Naive thymus-derived CD8-positive, alpha-beta T cell (primary cell): ENCODE results near the gene P3H4. TPM values are rescaled to one million over a fixed set of nuclear protein-coding genes. Genes with fewer than 3 reads are reported as not detected.
"Not testable (repeated sequence)": the region's sequence is repeated elsewhere in the genome, so short reads cannot be mapped to it uniquely, and the experiment has no call there.

ENCODE experiments used
- ATAC-seq, 2 donors: fragments of 150-1000 bp; cut with Tn5 transposase in 1 of 2; sonication (Bioruptor Pico), chemical (Tn5 transposase) in 1 of 2; 1 replicate in 1 of 2; 2 replicates in 1 of 2; pipeline ENCODE4 v1.10.0; 2021; ENCODE audit warnings: mild to moderate bottlenecking in 2 of 2, moderate library complexity in 2 of 2
- POLR2A ChIA-PET: fragments of 350-600 bp; sonication (Branson Sonifier 250); formaldehyde crosslinking; loops from one replicate; lab custom pipeline; 2021; ENCODE audit warnings: antibody characterized with exemption; lab: Charles Lee
- DNase-seq, 10 donors: peaks; one replicate each; pipeline versions ENCODE4 v3.0.0 to v3.0.0-alpha.2; 2020 to 2022
- H3K27ac Mint-ChIP-seq, 10 donors: one replicate each; pipeline ENCODE4 v1.8.0; 2020 to 2022; ENCODE audit warnings: mild to moderate bottlenecking in 10 of 10, mixed read lengths in 10 of 10, moderate library complexity in 4 of 10, inconsistent platforms in 1 of 10
- H3K27me3 Mint-ChIP-seq, 5 donors: one replicate each; pipeline ENCODE4 v1.8.0; 2021 to 2022; ENCODE audit warnings: mixed read lengths in 5 of 5
- H3K36me3 Mint-ChIP-seq, 3 donors: one replicate each; pipeline ENCODE4 v1.8.0; 2020 to 2022; ENCODE audit warnings: mixed read lengths in 3 of 3, mild to moderate bottlenecking in 2 of 3, inconsistent platforms in 1 of 3
- H3K4me1 Mint-ChIP-seq, 4 donors: one replicate each; pipeline ENCODE4 v1.8.0; 2021 to 2022; ENCODE audit warnings: mixed read lengths in 4 of 4
- H3K4me3 Mint-ChIP-seq, 10 donors: one replicate each; pipeline ENCODE4 v1.8.0; 2020 to 2022; ENCODE audit warnings: mild to moderate bottlenecking in 10 of 10, mixed read lengths in 10 of 10, moderate library complexity in 6 of 10, inconsistent platforms in 1 of 10
- H3K9me3 Mint-ChIP-seq, 9 donors: one replicate each; pipeline ENCODE4 v1.8.0; 2020 to 2022; ENCODE audit warnings: mixed read lengths in 9 of 9, mild to moderate bottlenecking in 3 of 9, inconsistent platforms in 1 of 9, moderate library complexity in 1 of 9
- polyA plus RNA-seq, 3 donors: library from polyadenylated mRNA; unstranded; fragments of 300-500 nt; fragmentation: Illumina TruSeq; gene quantifications; one replicate each; pipeline ENCODE4 v1.2.3, GENCODE V29; 2021
- total RNA-seq, 8 experiments: library from RNA in 2 of 8; stranded (reverse) in 2 of 8; gene quantifications; one replicate each; pipeline ENCODE4 v1.2.3 and lab custom pipeline; 2021 to 2026

Gene P3H4
- total and polyA plus RNA-seq, 5 experiments from 2014 or later = 4.0 to 6.2 (median 5.8) TPM

DNA sequence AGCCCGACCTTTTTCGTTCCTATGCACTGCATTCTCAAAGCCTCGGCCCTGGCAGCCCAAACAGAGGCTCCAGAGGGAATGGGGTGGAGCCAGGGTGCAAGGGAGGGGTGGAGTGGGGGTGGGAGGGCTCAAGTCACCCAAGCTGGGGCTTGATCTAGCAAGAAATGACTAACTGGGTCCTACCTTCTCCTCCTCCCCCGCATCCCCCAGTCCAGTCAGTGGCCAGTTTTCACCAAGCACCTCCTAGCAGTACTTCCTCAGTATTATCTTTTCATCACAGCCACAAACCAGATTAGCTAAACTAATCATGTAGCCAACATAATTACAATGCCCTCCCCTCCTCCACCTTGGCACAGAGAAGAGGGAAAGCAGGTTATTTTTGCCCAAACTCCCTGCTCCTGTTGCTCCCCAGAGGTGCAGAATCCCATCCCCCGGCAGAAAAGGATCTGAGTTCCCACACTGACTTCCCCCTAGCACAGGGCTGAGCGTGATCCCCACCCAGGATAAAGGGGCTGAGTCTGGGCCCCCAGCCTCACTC, 27.5 kb downstream of the P3H4 start:
- H3K36me3 Mint-ChIP-seq = no peaks in the 10 kb centered on the region
- H3K4me3 Mint-ChIP-seq = peak overlapping the region in 4 of 10 donors; percentile 22 to 71 (median 40)
- H3K4me1 Mint-ChIP-seq = peaks cover 7 to 51% (median 38%) of the 10 kb centered on the region in 4 donors
- POLR2A ChIA-PET = no interaction called here
- ATAC-seq (no peak), DNase-seq (no peak)
- H3K27me3 Mint-ChIP-seq = peaks cover 5 to 35% (median 14%) of the 10 kb centered on the region in 5 donors
- no peaks in the 10 kb centered on the region for H3K9me3 Mint-ChIP-seq
- peak overlapping the region in 1 of 10 donors; percentile 7 for H3K27ac Mint-ChIP-seq

DNA sequence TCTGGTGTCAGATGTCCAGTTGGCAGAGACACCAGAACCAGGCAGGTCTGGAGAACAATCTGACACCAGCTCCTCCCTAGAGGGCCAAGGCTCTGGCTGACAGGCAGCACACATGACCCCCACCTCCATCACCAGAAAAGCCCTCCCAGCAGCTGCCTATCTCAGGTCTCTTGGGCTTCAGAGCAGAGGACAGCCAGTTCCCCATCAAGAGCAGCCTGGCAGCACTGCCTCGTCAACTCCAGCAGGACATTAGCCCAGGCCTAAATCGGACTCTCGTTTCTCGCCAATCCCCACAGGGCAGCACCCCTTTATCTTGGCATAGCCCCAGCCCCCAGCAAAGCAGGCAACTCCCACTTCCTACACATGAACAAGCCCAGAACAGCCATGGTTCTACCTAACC, 29.6 kb downstream of the P3H4 start:
- DNase-seq (no peak), ATAC-seq (no peak)
- H3K4me3 Mint-ChIP-seq = peak overlapping the region in 2 of 10 donors; percentile 30 to 50
- no peaks in the 10 kb centered on the region for H3K9me3 Mint-ChIP-seq
- peaks cover 4 to 42% (median 19%) of the 10 kb centered on the region in 4 donors for H3K4me1 Mint-ChIP-seq
- POLR2A ChIA-PET = no interaction called here
- peaks cover 5 to 36% (median 14%) of the 10 kb centered on the region in 5 donors for H3K27me3 Mint-ChIP-seq
- no peaks in the 10 kb centered on the region for H3K36me3 Mint-ChIP-seq
- peak overlapping the region in 1 of 10 donors; percentile 25 for H3K27ac Mint-ChIP-seq

- peaks cover 5 to 34% (median 14%) of the 10 kb centered on the region in 5 donors for H3K27me3 Mint-ChIP-seq
- H3K27ac Mint-ChIP-seq = peak overlapping the region in 1 of 10 donors; percentile 25
- no peaks in the 10 kb centered on the region for H3K9me3 Mint-ChIP-seq
- POLR2A ChIA-PET = no interaction called here
- peak overlapping the region in 1 of 10 donors; percentile 50 for H3K4me3 Mint-ChIP-seq
- no peaks in the 10 kb centered on the region for H3K36me3 Mint-ChIP-seq
- ATAC-seq = no peak
- peaks cover 2 to 36% (median 14%) of the 10 kb centered on the region in 4 donors for H3K4me1 Mint-ChIP-seq
- DNase-seq = no peak
These were observed 30.2 kb downstream of the P3H4 start for GRCh38 chr17:41781404-41782110.

- no peak for ATAC-seq
- DNase-seq = no peak
- Mint-ChIP-seq H3K36me3 (no peaks in the 10 kb centered on the region), H3K9me3 (no peaks in the 10 kb centered on the region), H3K27ac (no peak overlapping the region), H3K4me1 (peaks cover 2 to 31% (median 6%) of the 10 kb centered on the region in 4 donors), H3K4me3 (no peak overlapping the region), H3K27me3 (peaks cover 5 to 32% (median 14%) of the 10 kb centered on the region in 5 donors)
- POLR2A ChIA-PET = no interaction called here
These were observed 31.8 kb downstream of the P3H4 start for GRCh38 chr17:41779954-41780353.

GRCh38 chr17:41777574-41778188, 34.1 kb downstream of the P3H4 start:
- Mint-ChIP-seq H3K27me3 (peaks cover 0 to 14% (median 10%) of the 10 kb centered on the region in 5 donors), H3K4me1 (peaks cover 0 to 14% (median under 1%) of the 10 kb centered on the region in 4 donors), H3K27ac (no peak overlapping the region), H3K4me3 (no peak overlapping the region), H3K36me3 (no peaks in the 10 kb centered on the region), H3K9me3 (no peaks in the 10 kb centered on the region)
- POLR2A ChIA-PET = interaction anchor here (0.6 to 1.1 kb wide), 2 partner anchors 9 to 827 kb away, joined by 3 to 4 read pairs; partner anchors contain the start of gene JUP
- ATAC-seq (no peak), DNase-seq (no peak)

GRCh38 chr17:41777157-41777573, 34.6 kb downstream of the P3H4 start:
- H3K27ac Mint-ChIP-seq = no peak overlapping the region
- no peak overlapping the region for H3K4me3 Mint-ChIP-seq
- H3K27me3 Mint-ChIP-seq = peaks cover 0 to 10% (median 4%) of the 10 kb centered on the region in 5 donors
- POLR2A ChIA-PET = interaction anchor here (1.1 kb wide), 1 partner anchor 10 kb away, joined by 4 read pairs; the partner anchor contains the start of gene JUP
- no peaks in the 10 kb centered on the region for H3K36me3 Mint-ChIP-seq
- ATAC-seq (no peak), DNase-seq (no peak)
- no peaks in the 10 kb centered on the region for H3K9me3 Mint-ChIP-seq
- H3K4me1 Mint-ChIP-seq = peaks cover 0 to 10% (median under 1%) of the 10 kb centered on the region in 4 donors

GRCh38 chr17:41776262-41776900, 35.4 kb downstream of the P3H4 start:
- H3K4me3 Mint-ChIP-seq, POLR2A ChIA-PET, ATAC-seq, H3K4me1 Mint-ChIP-seq, H3K9me3 Mint-ChIP-seq, H3K27me3 Mint-ChIP-seq, DNase-seq, H3K27ac Mint-ChIP-seq, H3K36me3 Mint-ChIP-seq: not testable (repeated sequence)

- H3K4me1 Mint-ChIP-seq = peaks cover 4 to 8% (median 6%) of the 10 kb centered on the region in 4 donors
These were observed 36.1 kb downstream of the P3H4 start for GRCh38 chr17:41775394-41776226.

GRCh38 chr17:41773731-41774193, 38.0 kb downstream of the P3H4 start:
- no peaks in the 10 kb centered on the region for H3K9me3 Mint-ChIP-seq
- H3K4me3 Mint-ChIP-seq = no peak overlapping the region
- H3K27me3 Mint-ChIP-seq = peaks cover 0 to 3% (median 0%) of the 10 kb centered on the region in 5 donors

More at GRCh38 chr17:41775394-41776226, 36.1 kb downstream of the P3H4 start:
- peaks cover 0 to 6% (median 0%) of the 10 kb centered on the region in 5 donors for H3K27me3 Mint-ChIP-seq
- peak overlapping the region in 2 of 10 donors; percentile 32 to 45 for H3K27ac Mint-ChIP-seq
- no peak for ATAC-seq
- no peak for DNase-seq
- POLR2A ChIA-PET = interaction anchor here (0.7 kb wide), 1 partner anchor 925 kb away, joined by 4 read pairs; no protein-coding TSS in a partner anchor
- H3K36me3 Mint-ChIP-seq = no peaks in the 10 kb centered on the region
- H3K4me3 Mint-ChIP-seq = no peak overlapping the region
- no peaks in the 10 kb centered on the region for H3K9me3 Mint-ChIP-seq

GRCh38 chr17:41773190-41773588, 38.6 kb downstream of the P3H4 start:
- Mint-ChIP-seq H3K4me3 (no peak overlapping the region), H3K27ac (no peak overlapping the region), H3K4me1 (peaks cover 4 to 8% (median 6%) of the 10 kb centered on the region in 4 donors), H3K27me3 (peaks cover 0 to 1% (median 0%) of the 10 kb centered on the region in 5 donors), H3K9me3 (no peaks in the 10 kb centered on the region), H3K36me3 (no peaks in the 10 kb centered on the region)
- DNase-seq (no peak), ATAC-seq (no peak)
- POLR2A ChIA-PET = interaction anchor here (0.6 kb wide), 1 partner anchor 354 kb away, joined by 3 read pairs; no protein-coding TSS in a partner anchor

More at GRCh38 chr17:41773731-41774193, 38.0 kb downstream of the P3H4 start:
- no peak for DNase-seq
- peaks cover 4 to 8% (median 7%) of the 10 kb centered on the region in 4 donors for H3K4me1 Mint-ChIP-seq
- H3K27ac Mint-ChIP-seq = no peak overlapping the region
- H3K36me3 Mint-ChIP-seq = no peaks in the 10 kb centered on the region
- ATAC-seq = no peak
- POLR2A ChIA-PET = interaction anchor here (0.6 kb wide), 1 partner anchor 354 kb away, joined by 3 read pairs; no protein-coding TSS in a partner anchor

GRCh38 chr17:41772586-41773189, 39.1 kb downstream of the P3H4 start:
- H3K27ac Mint-ChIP-seq = no peak overlapping the region
- POLR2A ChIA-PET = interaction anchor here (0.6 kb wide), 1 partner anchor 18 kb away, joined by 6 read pairs; no protein-coding TSS in a partner anchor
- ATAC-seq (no peak), DNase-seq (no peak)
- H3K36me3 Mint-ChIP-seq = no peaks in the 10 kb centered on the region
- no peaks in the 10 kb centered on the region for H3K9me3 Mint-ChIP-seq
- H3K4me3 Mint-ChIP-seq = no peak overlapping the region
- H3K4me1 Mint-ChIP-seq = peaks cover 4 to 8% (median 6%) of the 10 kb centered on the region in 4 donors
- peaks cover 0 to 1% (median 0%) of the 10 kb centered on the region in 5 donors for H3K27me3 Mint-ChIP-seq
